Thymus (tissue), 11 donors: ENCODE measurements around the gene GTF3C5. TPM values are rescaled to one million over a fixed set of nuclear protein-coding genes. Genes with fewer than 3 reads are reported as not detected.
"Not testable (repeated sequence)": the region's sequence is repeated elsewhere in the genome, so short reads cannot be mapped to it uniquely, and the experiment has no call there.

Experiments
- DNase-seq, 9 donors: peaks; one replicate each; pipeline ENCODE4 v3.0.0-alpha.2; 2013; ENCODE audit warnings: low spot score in 9 of 9, low read depth in 6 of 9, missing footprints in 1 of 9
- H3K27ac ChIP-seq, 2 donors: one replicate each; pipeline ENCODE4 v1.5.1; 2013; ENCODE audit warnings: control low read depth in 1 of 2, low read depth in 1 of 2, low read length in 1 of 2, mild to moderate bottlenecking in 1 of 2, moderate library complexity in 1 of 2
- H3K27me3 ChIP-seq, 2 donors: one replicate each; pipeline ENCODE4 v1.5.1; 2013; ENCODE audit warnings: low read length in 1 of 2; ENCODE audit not compliant: control insufficient read depth in 2 of 2, insufficient read depth in 1 of 2
- H3K36me3 ChIP-seq, 2 donors: one replicate each; pipeline ENCODE4 v1.5.1; 2013; ENCODE audit warnings: low read length in 1 of 2, mild to moderate bottlenecking in 1 of 2, moderate library complexity in 1 of 2; ENCODE audit not compliant: control insufficient read depth in 2 of 2, insufficient read depth in 2 of 2
- H3K4me1 ChIP-seq, 2 donors: one replicate each; pipeline ENCODE4 v1.5.1; 2013; ENCODE audit warnings: low read length in 2 of 2; ENCODE audit not compliant: control insufficient read depth in 2 of 2, insufficient read depth in 2 of 2
- H3K4me3 ChIP-seq, 2 donors: one replicate each; pipeline ENCODE4 v1.5.1; 2013; ENCODE audit warnings: low read length in 2 of 2, control low read depth in 1 of 2, mild to moderate bottlenecking in 1 of 2
- H3K9me3 ChIP-seq, 2 donors: one replicate each; pipeline ENCODE4 v1.5.1; 2013; ENCODE audit warnings: low read length in 1 of 2, mild to moderate bottlenecking in 1 of 2; ENCODE audit not compliant: control insufficient read depth in 2 of 2, insufficient read depth in 1 of 2
- WGBS: extraction: QIAGEN DNeasy Blood & Tissue Kit; methylation state at CpG from one replicate; pipeline ENCODE4 v1.1.7; 2013; 5-methylcytosine and 5-hydroxymethylcytosine counted together
- polyA plus RNA-seq: library from polyadenylated mRNA; stranded (reverse); fragments of 200-250 nt; gene quantifications from one replicate; pipeline ENCODE4 v1.2.3, GENCODE V29; 2013
- total RNA-seq: library from RNA; stranded (reverse); fragments of 120-200 nt; gene quantifications from one replicate; pipeline ENCODE4 v1.2.4, GENCODE V29; 2013
- donor health status: healthy.

Gene GTF3C5
- total and polyA plus RNA-seq, 2 donors = 64.0 to 85.7 TPM

DNA sequence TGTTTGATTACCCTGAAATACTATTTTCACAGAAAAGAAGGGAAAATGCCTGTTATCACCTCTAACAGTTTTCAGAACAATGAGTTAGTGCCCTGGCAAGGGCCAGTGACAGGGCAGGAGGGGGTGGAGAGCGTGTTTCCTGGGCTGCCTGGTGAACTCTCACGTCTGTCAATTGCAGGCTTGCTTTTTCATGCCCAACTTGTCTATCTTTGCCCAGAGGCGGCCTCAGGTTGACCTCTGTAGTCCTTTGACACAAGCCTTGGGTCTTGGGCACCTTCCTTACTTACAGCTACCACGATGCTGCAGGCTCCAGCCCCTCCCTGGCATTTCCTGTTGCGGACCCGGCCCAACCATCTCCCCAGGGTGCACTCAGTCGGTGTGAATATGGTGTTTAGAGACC, 28.8 kb downstream of the GTF3C5 start:
- Histone ChIP-seq H3K4me1 (peaks cover 12 to 59% of the 10 kb centered on the region in 2 donors), H3K27ac (peak overlapping the region in 1 of 2 donors; percentile 49)
- 38% methylated on average over 7 of the region's 7 CpGs for WGBS

DNA sequence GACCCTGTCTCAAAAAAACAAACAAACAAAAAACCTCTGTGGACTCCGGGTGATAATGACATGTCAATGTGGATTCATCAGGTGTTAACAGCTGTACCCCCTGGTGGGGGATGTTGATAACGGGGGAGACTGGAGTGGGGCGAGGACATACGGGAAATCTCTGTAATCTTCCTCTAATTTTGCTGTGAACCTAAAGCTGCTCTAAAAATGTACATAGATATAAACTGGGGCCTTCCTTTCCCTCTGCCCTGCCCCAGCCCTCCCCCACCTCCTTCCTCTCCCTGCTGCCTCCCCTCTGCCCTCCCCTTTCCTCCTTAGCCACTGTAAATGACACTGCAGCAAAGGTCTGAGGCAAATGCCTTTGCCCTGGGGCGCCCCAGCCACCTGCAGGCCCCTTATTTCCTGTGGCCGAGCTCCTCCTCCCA, 29.6 kb downstream of the GTF3C5 start:
- no peak overlapping the region for H3K4me3 ChIP-seq
- peaks cover 26 to 27% of the 10 kb centered on the region in 2 donors for H3K36me3 ChIP-seq
- H3K4me1 ChIP-seq = peaks cover 12 to 59% of the 10 kb centered on the region in 2 donors
- peak overlapping the region; percentile 57 to 68 for H3K27ac ChIP-seq
- peak in 1 of 9 donors; percentile 57 for DNase-seq
- WGBS = 13% methylated on average over 6 of the region's 6 CpGs
- H3K27me3 ChIP-seq = no peaks in the 10 kb centered on the region
- no peaks in the 10 kb centered on the region for H3K9me3 ChIP-seq

More for the DNA sequence above, 28.8 kb downstream of the GTF3C5 start:
- Histone ChIP-seq H3K9me3 (no peaks in the 10 kb centered on the region), H3K36me3 (peaks cover 34 to 36% of the 10 kb centered on the region in 2 donors), H3K27me3 (no peaks in the 10 kb centered on the region), H3K4me3 (no peak overlapping the region)
- DNase-seq = peak in 2 of 9 donors; percentile 37

- Histone ChIP-seq H3K27ac (peak overlapping the region in 1 of 2 donors; percentile 27), H3K36me3 (peaks cover 18 to 20% of the 10 kb centered on the region in 2 donors), H3K4me1 (peaks cover 12 to 53% of the 10 kb centered on the region in 2 donors)
- not testable (repeated sequence) for H3K9me3 ChIP-seq, DNase-seq, H3K27me3 ChIP-seq, H3K4me3 ChIP-seq
- 66% methylated on average over 14 of the region's 14 CpGs for WGBS
Observed at GRCh38 chr9:133061019-133061763, 30.4 kb downstream of the GTF3C5 start.

GRCh38 chr9:133061764-133062145, 31.0 kb downstream of the GTF3C5 start, which contains the start of gene CEL:
Gene CEL (plus strand): TSS chr9:133061981. CDS start chr9:133062003, 22 bp downstream.
- Histone ChIP-seq H3K4me1 (peaks cover 12 to 47% of the 10 kb centered on the region in 2 donors), H3K36me3 (peaks cover 12 to 15% of the 10 kb centered on the region in 2 donors), H3K27ac (peak within 1 kb of the TSS in 1 of 2 donors; percentile 27)
- not testable (repeated sequence) for H3K27me3 ChIP-seq, H3K4me3 ChIP-seq, H3K9me3 ChIP-seq, DNase-seq
- 60% methylated on average over 3 of the region's 9 CpGs for WGBS

GRCh38 chr9:133062569-133062968, 31.8 kb downstream of the GTF3C5 start:
- not testable (repeated sequence) for H3K9me3 ChIP-seq, H3K27ac ChIP-seq, H3K4me3 ChIP-seq, H3K27me3 ChIP-seq, DNase-seq
- Histone ChIP-seq H3K36me3 (peaks cover 7 to 10% of the 10 kb centered on the region in 2 donors), H3K4me1 (peaks cover 9 to 39% of the 10 kb centered on the region in 2 donors)
- 18% methylated on average over 3 of the region's 8 CpGs for WGBS

GRCh38 chr9:133063159-133063499, 32.3 kb downstream of the GTF3C5 start:
- 68% methylated on average over 8 of the region's 8 CpGs for WGBS
- DNase-seq = no peak

DNA sequence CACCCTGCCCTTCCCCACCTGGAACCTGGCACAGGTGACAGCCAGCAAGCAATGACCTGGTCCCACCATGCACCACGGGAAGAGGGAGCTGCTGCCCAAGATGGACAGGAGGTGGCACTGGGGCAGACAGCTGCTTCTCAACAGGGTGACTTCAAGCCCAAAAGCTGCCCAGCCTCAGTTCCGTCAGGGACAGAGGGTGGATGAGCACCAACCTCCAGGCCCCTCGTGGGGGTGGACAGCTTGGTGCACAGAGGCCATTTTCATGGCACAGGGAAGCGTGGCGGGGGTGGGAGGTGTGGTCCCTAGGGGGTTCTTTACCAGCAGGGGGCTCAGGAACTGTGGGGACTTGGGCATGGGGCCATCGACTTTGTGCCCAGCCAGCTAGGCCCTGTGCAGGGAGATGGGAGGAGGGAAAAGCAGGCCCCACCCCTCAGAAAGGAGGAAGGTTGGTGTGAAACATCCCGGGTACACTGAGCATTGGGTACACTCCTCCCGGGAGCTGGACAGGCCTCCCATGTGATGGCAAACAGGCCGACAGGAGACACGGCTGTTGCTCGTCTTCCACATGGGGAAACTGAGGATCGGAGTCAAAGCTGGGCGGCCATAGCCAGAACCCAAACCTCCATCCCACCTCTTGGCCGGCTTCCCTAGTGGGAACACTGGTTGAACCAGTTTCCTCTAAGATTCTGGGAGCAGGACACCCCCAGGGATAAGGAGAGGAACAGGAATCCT, 32.9 kb downstream of the GTF3C5 start:
- H3K36me3 ChIP-seq = no peaks in the 10 kb centered on the region
- peaks cover 9 to 28% of the 10 kb centered on the region in 2 donors for H3K4me1 ChIP-seq
- no peak for DNase-seq
- WGBS = 94% methylated on average over 14 of the region's 14 CpGs
- no peaks in the 10 kb centered on the region for H3K9me3 ChIP-seq
- H3K27ac ChIP-seq = no peak overlapping the region
- no peaks in the 10 kb centered on the region for H3K27me3 ChIP-seq
- H3K4me3 ChIP-seq = no peak overlapping the region

More at GRCh38 chr9:133063159-133063499, 32.3 kb downstream of the GTF3C5 start:
- peaks cover 9 to 34% of the 10 kb centered on the region in 2 donors for H3K4me1 ChIP-seq
- H3K36me3 ChIP-seq = peaks cover 2 to 5% of the 10 kb centered on the region in 2 donors
- no peak overlapping the region for H3K27ac ChIP-seq
- no peaks in the 10 kb centered on the region for H3K9me3 ChIP-seq
- H3K27me3 ChIP-seq = no peaks in the 10 kb centered on the region
- H3K4me3 ChIP-seq = no peak overlapping the region

DNA sequence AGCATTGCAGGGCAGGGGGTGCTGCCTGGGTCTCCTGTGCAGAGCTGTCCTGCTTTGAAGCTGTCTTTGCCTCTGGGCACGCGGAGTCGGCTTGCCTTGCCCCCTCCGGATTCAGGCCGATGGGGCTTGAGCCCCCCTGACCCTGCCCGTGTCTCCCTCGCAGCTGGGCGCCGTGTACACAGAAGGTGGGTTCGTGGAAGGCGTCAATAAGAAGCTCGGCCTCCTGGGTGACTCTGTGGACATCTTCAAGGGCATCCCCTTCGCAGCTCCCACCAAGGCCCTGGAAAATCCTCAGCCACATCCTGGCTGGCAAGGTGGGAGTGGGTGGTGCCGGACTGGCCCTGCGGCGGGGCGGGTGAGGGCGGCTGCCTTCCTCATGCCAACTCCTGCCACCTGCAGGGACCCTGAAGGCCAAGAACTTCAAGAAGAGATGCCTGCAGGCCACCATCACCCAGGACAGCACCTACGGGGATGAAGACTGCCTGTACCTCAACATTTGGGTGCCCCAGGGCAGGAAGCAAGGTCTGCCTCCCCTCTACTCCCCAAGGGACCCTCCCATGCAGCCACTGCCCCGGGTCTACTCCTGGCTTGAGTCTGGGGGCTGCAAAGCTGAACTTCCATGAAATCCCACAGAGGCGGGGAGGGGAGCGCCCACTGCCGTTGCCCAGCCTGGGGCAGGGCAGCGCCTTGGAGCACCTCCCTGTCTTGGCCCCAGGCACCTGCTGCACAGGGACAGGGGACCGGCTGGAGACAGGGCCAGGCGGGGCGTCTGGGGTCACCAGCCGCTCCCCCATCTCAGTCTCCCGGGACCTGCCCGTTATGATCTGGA, 33.7 kb downstream of the GTF3C5 start:
- WGBS = 97% methylated on average over 30 of the region's 30 CpGs
- DNase-seq = no peak
- Histone ChIP-seq H3K27me3 (no peaks in the 10 kb centered on the region), H3K4me3 (no peak overlapping the region), H3K4me1 (peaks cover 7 to 20% of the 10 kb centered on the region in 2 donors), H3K36me3 (no peaks in the 10 kb centered on the region), H3K9me3 (no peaks in the 10 kb centered on the region), H3K27ac (no peak overlapping the region)
